HCT116 (cell line): ENCODE data around the gene KHNYN. TPM values are rescaled to one million over a fixed set of nuclear protein-coding genes. Genes with fewer than 3 reads are reported as not detected.

ENCODE experiments used
- ATAC-seq: fragments of 200-7000 bp; cut with Tn5 transposase; 2 replicates; pipeline ENCODE4 v1.9.1; 2020; ENCODE audit warnings: mild to moderate bottlenecking, moderate library complexity
- BruUV-seq: library from RNA; stranded (reverse); fragments of 400-500 nt; replicated peaks from 2 replicates; lab custom pipeline; 2021; lab: Mats Ljungman, UMichigan
- CTCF ChIA-PET: fragments of 300-600 bp; sonication (Branson Sonifier 250); formaldehyde crosslinking; loops from one replicate; lab custom pipeline; 2021; ENCODE audit warnings: antibody characterized with exemption; lab: Charles Lee
- POLR2A ChIA-PET: fragments of 300-600, 350-600 bp; sonication (Branson Sonifier 250); formaldehyde crosslinking; loops from one replicate; lab custom pipeline; 2021; ENCODE audit warnings: antibody characterized with exemption; lab: Charles Lee
- RAD21 ChIA-PET, 2 experiments: fragments of 300-600 bp; sonication (Branson Sonifier 250); formaldehyde crosslinking; loops; one replicate each; lab custom pipeline; 2023; ENCODE audit warnings: low total read pairs in 2 of 2; ENCODE audit not compliant: uncharacterized antibody in 2 of 2, unreplicated experiment in 2 of 2, low non-redundant PET in 1 of 2; lab: Charles Lee
- DNase-seq: peaks from one replicate; pipeline ENCODE4 v3.0.0-alpha.2; 2010; ENCODE audit warnings: low read depth, low spot score
- H2AFZ ChIP-seq: fragments of 200-600 bp; shearing (Covaris generic), sonication (generic); 2 replicates; pipeline ENCODE4 v1.6.1; 2017; ENCODE audit warnings: low read depth, mixed run types, mixed read lengths, antibody characterized with exemption, low read length; ENCODE audit not compliant: poor library complexity, severe bottlenecking
- H3K27ac ChIP-seq: 2 replicates; pipeline ENCODE4 v1.5.1; 2012; ENCODE audit warnings: low read depth, low read length
- H3K27me3 ChIP-seq: fragments of 200-600 bp; sonication (generic); 2 replicates; pipeline ENCODE4 v1.6.1; 2016; ENCODE audit warnings: mixed run types, low read length, mixed read lengths; ENCODE audit not compliant: insufficient read depth
- H3K36me3 ChIP-seq, 2 experiments: fragments of 200-500 bp in 1 of 2; fragments of 200-600 bp in 1 of 2; sonication (Bioruptor generic) in 1 of 2; sonication (generic) in 1 of 2; 2 replicates each; pipeline versions ENCODE4 v1.5.1 to v1.6.1; 2014 to 2016; ENCODE audit warnings: low read length in 2 of 2, inconsistent platforms in 1 of 2, mixed read lengths in 1 of 2, mixed run types in 1 of 2; ENCODE audit not compliant: insufficient read depth in 2 of 2, control insufficient read depth in 1 of 2
- H3K4me1 ChIP-seq, 2 experiments: fragments of 200-600 bp in 1 of 2; sonication (generic) in 1 of 2; 2 replicates each; pipeline versions ENCODE4 v1.5.1 to v1.6.1; 2012 to 2017; ENCODE audit warnings: low read length in 2 of 2, inconsistent platforms in 1 of 2, mild to moderate bottlenecking in 1 of 2, mixed read lengths in 1 of 2, mixed run types in 1 of 2, moderate library complexity in 1 of 2; ENCODE audit not compliant: insufficient read depth in 2 of 2, control insufficient read depth in 1 of 2
- H3K4me2 ChIP-seq: fragments of 200-600 bp; sonication (generic); 2 replicates; pipeline ENCODE4 v1.6.1; 2017; ENCODE audit warnings: mixed run types, low read length, mixed read lengths
- H3K4me3 ChIP-seq, 2 experiments: fragments of 200-600 bp in 1 of 2; sonication (generic) in 1 of 2; replicated peaks in 1 of 2; 2 replicates each; pipeline ENCODE4 v1.5.1; 2011 to 2016; ENCODE audit warnings: low read length in 2 of 2, control low read depth in 1 of 2, low read depth in 1 of 2, mild to moderate bottlenecking in 1 of 2, mixed read lengths in 1 of 2, mixed run types in 1 of 2
- H3K79me2 ChIP-seq: fragments of 200-600 bp; sonication (generic); 2 replicates; pipeline ENCODE4 v1.6.1; 2017; ENCODE audit warnings: mild to moderate bottlenecking, mixed run types, low read length, moderate library complexity, mixed read lengths; ENCODE audit not compliant: insufficient read depth
- H3K9ac ChIP-seq: fragments of 200-600 bp; sonication (generic); 2 replicates; pipeline ENCODE4 v1.6.1; 2016; ENCODE audit warnings: low read length, mixed read lengths
- H3K9me2 ChIP-seq: fragments of 200-600 bp; sonication (generic), shearing (Covaris generic); 2 replicates; pipeline ENCODE4 v1.6.1; 2017; ENCODE audit warnings: mixed run types, mild to moderate bottlenecking, moderate library complexity; ENCODE audit not compliant: insufficient read depth
- H3K9me3 ChIP-seq, 2 experiments: fragments of 200-500 bp in 1 of 2; fragments of 200-600 bp in 1 of 2; sonication (Bioruptor generic) in 1 of 2; sonication (generic) in 1 of 2; 2 replicates each; pipeline ENCODE4 v1.6.1; 2014 to 2017; ENCODE audit warnings: low read length in 2 of 2, mixed read lengths in 2 of 2, inconsistent platforms in 1 of 2, low read depth in 1 of 2, mild to moderate bottlenecking in 1 of 2, mixed run types in 1 of 2, moderate library complexity in 1 of 2; ENCODE audit not compliant: control insufficient read depth in 1 of 2, insufficient read depth in 1 of 2
- H4K20me1 ChIP-seq: fragments of 200-600 bp; sonication (generic), shearing (Covaris generic); 2 replicates; pipeline ENCODE4 v1.6.1; 2017; ENCODE audit warnings: mixed run types, mild to moderate bottlenecking, moderate library complexity; ENCODE audit not compliant: insufficient read depth
- ATF3 ChIP-seq: IDR thresholded peaks from 2 replicates; pipeline ENCODE4 v1.6.1; 2012
- CBX3 ChIP-seq: IDR thresholded peaks from 2 replicates; pipeline ENCODE4 v1.6.1; 2012; ENCODE audit warnings: low read depth
- CEBPB ChIP-seq: IDR thresholded peaks from 2 replicates; pipeline ENCODE4 v1.6.1; 2012; ENCODE audit warnings: low read depth
- CTCF ChIP-seq, 3 experiments: fragments of 200-600 bp in 1 of 3; sonication (generic) in 1 of 3; IDR thresholded peaks in 2 of 3; conservative IDR thresholded peaks in 1 of 3; 2 replicates each; pipeline ENCODE4 v1.5.1; 2012 to 2017; ENCODE audit warnings: low read depth in 2 of 3, low read length in 2 of 3, antibody characterized with exemption in 1 of 3, borderline replicate concordance in 1 of 3, control low read depth in 1 of 3, mild to moderate bottlenecking in 1 of 3, mixed read lengths in 1 of 3, mixed run types in 1 of 3, moderate library complexity in 1 of 3; ENCODE audit not compliant: insufficient read depth in 1 of 3
- EGR1 ChIP-seq: IDR thresholded peaks from 2 replicates; pipeline ENCODE4 v1.6.1; 2012; ENCODE audit warnings: low read depth
- ELF1 ChIP-seq: IDR thresholded peaks from 2 replicates; pipeline ENCODE4 v1.6.1; 2012; ENCODE audit warnings: low read depth, borderline replicate concordance
- EZH2phosphoT487 ChIP-seq: fragments of 200-600 bp; IDR thresholded peaks from 2 replicates; pipeline ENCODE4 v1.6.1; 2018; ENCODE audit warnings: antibody characterized with exemption, borderline replicate concordance
- FOSL1 ChIP-seq: IDR thresholded peaks from 2 replicates; pipeline ENCODE4 v1.6.1; 2012; ENCODE audit warnings: low read depth
- POLR2A ChIP-seq: IDR thresholded peaks from 2 replicates; pipeline ENCODE4 v1.7.0; 2011; ENCODE audit warnings: borderline replicate concordance; ENCODE audit not compliant: insufficient read depth, insufficient read length; ENCODE audit errors: extremely low read depth
- REST ChIP-seq: IDR thresholded peaks from 2 replicates; pipeline ENCODE4 v1.6.1; 2012; ENCODE audit warnings: low read depth
- SIN3A ChIP-seq: IDR thresholded peaks from 2 replicates; pipeline ENCODE4 v1.6.1; 2012; ENCODE audit warnings: low read depth
- SP1 ChIP-seq: IDR thresholded peaks from 2 replicates; pipeline ENCODE4 v1.6.1; 2012; ENCODE audit warnings: low read depth
- SRF ChIP-seq: IDR thresholded peaks from 2 replicates; pipeline ENCODE4 v1.6.1; 2012; ENCODE audit warnings: low read depth
- TCF7L2 ChIP-seq: IDR thresholded peaks from 2 replicates; pipeline ENCODE4 v1.7.0; 2011; ENCODE audit warnings: borderline replicate concordance, inconsistent platforms; ENCODE audit not compliant: insufficient read depth, insufficient read length; ENCODE audit errors: extremely low read depth
- YY1 ChIP-seq: IDR thresholded peaks from 2 replicates; pipeline ENCODE4 v1.6.1; 2011; ENCODE audit warnings: low read length, low read depth, moderate library complexity, mild to moderate bottlenecking; ENCODE audit not compliant: insufficient replicate concordance; ENCODE audit errors: extremely low read depth
- ZFX ChIP-seq: fragments of 450-650 bp; IDR thresholded peaks from 2 replicates; pipeline ENCODE4 v1.6.1; 2017
- ZNF274 ChIP-seq: fragments of 200-500 bp; sonication (Bioruptor generic); IDR thresholded peaks from 2 replicates; pipeline ENCODE4 v1.6.1; 2014; ENCODE audit warnings: mild to moderate bottlenecking, low read depth, low read length, inconsistent platforms
- intact Hi-C: fragments of 100-400 bp; cut with micrococcal nuclease; formaldehyde crosslinking; loops from 2 replicates; pipeline ENCODE4 v1.10.0; 2022
- total RNA-seq: library from RNA; stranded (reverse); gene quantifications from one replicate; pipeline ENCODE4 v1.2.1, GENCODE V29; 2021; ENCODE audit not compliant: unreplicated experiment

Gene KHNYN
- total RNA-seq, 1 experiment from 2014 or later: 50.1 TPM

- Histone ChIP-seq H3K4me2 (no peak overlapping the region), H3K36me3 (no peaks in the 10 kb centered on the region), H3K4me1 (no peaks in the 10 kb centered on the region), H2AFZ (no peak overlapping the region), H3K9ac (no peak overlapping the region), H3K4me3 (no peak overlapping the region), H3K27ac (no peak overlapping the region), H4K20me1 (no peaks in the 10 kb centered on the region), H3K79me2 (no peaks in the 10 kb centered on the region), H3K9me2 (no peaks in the 10 kb centered on the region), H3K9me3 (no peaks in the 10 kb centered on the region), H3K27me3 (no peaks in the 10 kb centered on the region)
- ChIA-PET RAD21 (no interaction called here), CTCF (interaction anchor here (1.1 kb wide), 1 partner anchor 39 kb away, joined by 4 read pairs; no protein-coding TSS in a partner anchor), POLR2A (no interaction called here)
- ATAC-seq: no peak
- TF ChIP-seq CBX3 (no peak), ZFX (no peak)
- intact Hi-C loops: no loop called here
- BruUV-seq: no TSS peak
- DNase-seq: no peak
These were observed 24.9 kb upstream of the KHNYN start for GRCh38 chr14:24404814-24405213.

GRCh38 chr14:24406416-24406815 is 23.3 kb upstream of the KHNYN start:
- Histone ChIP-seq H3K36me3 (no peaks in the 10 kb centered on the region), H3K79me2 (no peaks in the 10 kb centered on the region), H4K20me1 (no peaks in the 10 kb centered on the region), H3K9me2 (no peaks in the 10 kb centered on the region), H3K4me2 (no peak overlapping the region), H2AFZ (no peak overlapping the region), H3K9ac (no peak overlapping the region), H3K4me3 (no peak overlapping the region), H3K4me1 (no peaks in the 10 kb centered on the region), H3K27ac (no peak overlapping the region), H3K9me3 (no peaks in the 10 kb centered on the region), H3K27me3 (no peaks in the 10 kb centered on the region)
- intact Hi-C loops: no loop called here
- ChIA-PET CTCF (interaction anchor here (0.6 to 1.0 kb wide), 2 partner anchors 30 to 164 kb away, joined by 3 to 4 read pairs; partner anchors contain the start of gene TINF2), RAD21 (no interaction called here), POLR2A (no interaction called here)
- BruUV-seq: no TSS peak
- ATAC-seq (no peak), DNase-seq (no peak)
- no peak for TF ChIP-seq POLR2A
- TF ChIP-seq FOSL1: no peak
- no peak for TF ChIP-seq REST
- no peak for TF ChIP-seq ZNF274
- no peak for TF ChIP-seq ELF1
- TF ChIP-seq CBX3: no peak
- TF ChIP-seq EGR1: no peak
- no peak for TF ChIP-seq SIN3A
- no peak for TF ChIP-seq SRF
- TF ChIP-seq ATF3: no peak
- no peak for TF ChIP-seq EZH2phosphoT487
- TF ChIP-seq SP1: no peak
- TF ChIP-seq YY1: no peak
- TF ChIP-seq CEBPB: no peak
- TF ChIP-seq TCF7L2: no peak
- TF ChIP-seq CTCF (IDR thresholded peaks at IDR 0.05 in 2 of 3, conservative IDR thresholded peaks at IDR 0.05 in 1 of 3; ENCODE audit: borderline replicate concordance in 1 of 3, insufficient read depth in 1 of 3, low read depth in 2 of 3, low read length in 2 of 3): no peak
